ENCODE data around the gene SLC48A1. TPM values are rescaled to one million over a fixed set of nuclear protein-coding genes. Genes with fewer than 3 reads are reported as not detected.

Gene SLC48A1
- total and polyA plus RNA-seq, 10 of the 15 experiments (the other 5 are each of a cell fraction or from before 2014, with no cell fraction given): 1.1 to 4.9 (median 1.9) TPM

DNA sequence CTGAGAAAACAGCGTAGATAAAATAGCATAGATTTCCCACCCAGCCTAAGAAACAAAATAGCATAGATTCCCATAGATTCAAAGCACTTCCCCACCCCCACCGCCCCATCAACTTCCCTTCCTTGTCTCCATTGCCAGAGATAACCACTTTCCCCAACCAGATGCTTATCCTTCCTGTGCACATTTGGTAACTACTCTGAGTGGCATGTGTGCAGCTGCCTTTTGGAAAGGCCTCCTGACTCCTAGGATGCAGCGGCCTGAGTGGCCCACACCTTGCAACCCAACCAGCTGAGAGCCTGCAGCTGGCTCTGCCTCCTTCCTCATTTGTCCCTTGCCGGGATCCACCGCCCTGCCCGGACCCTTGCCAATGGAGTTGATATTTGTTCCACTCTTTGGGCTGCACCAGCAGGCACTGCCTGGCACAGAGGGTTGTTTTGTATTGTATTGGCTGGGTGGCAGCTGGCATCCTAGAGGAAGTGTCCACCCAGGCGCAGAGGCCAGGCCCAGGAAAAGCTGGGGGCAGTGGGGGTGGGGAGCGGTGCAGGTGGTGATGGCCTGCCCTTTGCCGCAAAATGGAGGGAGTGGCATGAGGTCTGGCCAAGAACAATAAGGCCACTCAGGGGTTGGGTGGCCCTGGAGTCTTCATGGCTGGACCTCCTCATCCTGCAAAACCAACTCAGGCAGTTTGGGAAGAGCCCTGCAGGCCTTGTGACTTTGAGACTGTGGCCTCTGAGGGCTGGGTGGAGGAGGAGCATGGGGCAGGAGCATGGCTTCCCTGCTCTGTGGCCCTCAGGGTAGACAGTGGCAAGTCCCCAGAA is 4.9 kb downstream of the SLC48A1 start:
- SMC1A ChIA-PET (ENCODE audit: uncharacterized antibody, unreplicated experiment): interaction anchor here (0.6 to 11.3 kb wide), 16 partner anchors 10 to 162 kb away, joined by 3 to 139 read pairs (median 4); partner anchors contain the start of gene RAPGEF3
- DNase-seq (ENCODE audit: low read depth, low spot score) (no peak), FAIRE-seq (no peak), ATAC-seq (no peak)
- Histone ChIP-seq H3K9ac (ENCODE audit: control insufficient read depth, insufficient read depth, low read length) (no peak overlapping the region), H3K27me3 (replicated peaks in 1 of 2; ENCODE audit: control insufficient read depth in 2 of 2, insufficient read depth in 2 of 2, low read length in 1 of 2) (no peaks in the 10 kb centered on the region), H3K4me3 (no peak overlapping the region), H3K4me1 (ENCODE audit: control insufficient read depth, insufficient read depth, low read length) (peaks cover 17% of the 10 kb centered on the region; the same call in 1 of the 2 replicates), H3K79me2 (ENCODE audit: control insufficient read depth, insufficient read depth, low read length) (no peaks in the 10 kb centered on the region), H3K9me3 (replicated peaks; ENCODE audit: control insufficient read depth, insufficient read depth, low read length) (no peaks in the 10 kb centered on the region), H4K20me1 (ENCODE audit: control insufficient read depth, insufficient read depth) (no peaks in the 10 kb centered on the region), H3K4me2 (ENCODE audit: control insufficient read depth, insufficient read depth) (no peak overlapping the region), H3K36me3 (ENCODE audit: control insufficient read depth in 2 of 2, insufficient read depth in 2 of 2, low read length in 1 of 2) (no peaks in the 10 kb centered on the region), H2AFZ (ENCODE audit: control insufficient read depth, low read depth, low read length) (no peak overlapping the region), H3K27ac (ENCODE audit: control insufficient read depth, insufficient read depth) (no peak overlapping the region)
- no TSS peak for BruUV-seq (replicated peaks)
- intact Hi-C loops (cut with micrococcal nuclease; ENCODE audit: unreplicated experiment) (loop anchor here (2.0 to 10.0 kb wide), 3 partner anchors 59 to 743 kb away; no protein-coding TSS in a partner anchor), in situ Hi-C loops (cut with MboI) (loop anchor here (5.0 kb wide), 2 partner anchors 66 to 126 kb away; no protein-coding TSS in a partner anchor)
- WGBS (ENCODE audit: insufficient coverage, insufficient replicate concordance, low lambda C conversion rate, missing lambda C conversion rate): 73% methylated on average over 9 of the region's 9 CpGs
- RAD21 ChIA-PET (ENCODE audit: unreplicated experiment): interaction anchor here (0.7 to 9.0 kb wide), 12 partner anchors 11 to 182 kb away, joined by 3 to 120 read pairs (median 6); partner anchors contain the start of genes ENDOU and RAPGEF3
- CTCF ChIA-PET: interaction anchor here (0.6 to 19.3 kb wide), 22 partner anchors 10 to 169 kb away, joined by 3 to 814 read pairs (median 4); partner anchors contain the start of genes ENDOU and RAPGEF3
- POLR2A ChIA-PET: interaction anchor here (1.2 kb wide), 1 partner anchor 55 kb away, joined by 4 read pairs; no protein-coding TSS in a partner anchor
- TF ChIP-seq LARP7 (IDR thresholded peaks at IDR 0.05): no peak
- TF ChIP-seq WRNIP1 (IDR thresholded peaks at IDR 0.05; ENCODE audit: borderline replicate concordance, low read depth, low read length): no peak
- TF ChIP-seq BHLHE40 (IDR thresholded peaks at IDR 0.05; ENCODE audit: borderline replicate concordance in 1 of 2, low read depth in 2 of 2, low read length in 1 of 2): no peak
- TF ChIP-seq, protein P1, sequence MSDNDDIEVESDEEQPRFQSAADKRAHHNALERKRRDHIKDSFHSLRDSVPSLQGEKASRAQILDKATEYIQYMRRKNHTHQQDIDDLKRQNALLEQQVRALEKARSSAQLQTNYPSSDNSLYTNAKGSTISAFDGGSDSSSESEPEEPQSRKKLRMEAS (IDR thresholded peaks at IDR 0.05; ENCODE audit: low read depth, low read length): no peak
- no peak for TF ChIP-seq CHD1 (IDR thresholded peaks at IDR 0.05; ENCODE audit: low read depth, low read length)
- TF ChIP-seq SMC3 (IDR thresholded peaks at IDR 0.05; ENCODE audit: borderline replicate concordance, low read length): no peak
- TF ChIP-seq, protein P2, sequence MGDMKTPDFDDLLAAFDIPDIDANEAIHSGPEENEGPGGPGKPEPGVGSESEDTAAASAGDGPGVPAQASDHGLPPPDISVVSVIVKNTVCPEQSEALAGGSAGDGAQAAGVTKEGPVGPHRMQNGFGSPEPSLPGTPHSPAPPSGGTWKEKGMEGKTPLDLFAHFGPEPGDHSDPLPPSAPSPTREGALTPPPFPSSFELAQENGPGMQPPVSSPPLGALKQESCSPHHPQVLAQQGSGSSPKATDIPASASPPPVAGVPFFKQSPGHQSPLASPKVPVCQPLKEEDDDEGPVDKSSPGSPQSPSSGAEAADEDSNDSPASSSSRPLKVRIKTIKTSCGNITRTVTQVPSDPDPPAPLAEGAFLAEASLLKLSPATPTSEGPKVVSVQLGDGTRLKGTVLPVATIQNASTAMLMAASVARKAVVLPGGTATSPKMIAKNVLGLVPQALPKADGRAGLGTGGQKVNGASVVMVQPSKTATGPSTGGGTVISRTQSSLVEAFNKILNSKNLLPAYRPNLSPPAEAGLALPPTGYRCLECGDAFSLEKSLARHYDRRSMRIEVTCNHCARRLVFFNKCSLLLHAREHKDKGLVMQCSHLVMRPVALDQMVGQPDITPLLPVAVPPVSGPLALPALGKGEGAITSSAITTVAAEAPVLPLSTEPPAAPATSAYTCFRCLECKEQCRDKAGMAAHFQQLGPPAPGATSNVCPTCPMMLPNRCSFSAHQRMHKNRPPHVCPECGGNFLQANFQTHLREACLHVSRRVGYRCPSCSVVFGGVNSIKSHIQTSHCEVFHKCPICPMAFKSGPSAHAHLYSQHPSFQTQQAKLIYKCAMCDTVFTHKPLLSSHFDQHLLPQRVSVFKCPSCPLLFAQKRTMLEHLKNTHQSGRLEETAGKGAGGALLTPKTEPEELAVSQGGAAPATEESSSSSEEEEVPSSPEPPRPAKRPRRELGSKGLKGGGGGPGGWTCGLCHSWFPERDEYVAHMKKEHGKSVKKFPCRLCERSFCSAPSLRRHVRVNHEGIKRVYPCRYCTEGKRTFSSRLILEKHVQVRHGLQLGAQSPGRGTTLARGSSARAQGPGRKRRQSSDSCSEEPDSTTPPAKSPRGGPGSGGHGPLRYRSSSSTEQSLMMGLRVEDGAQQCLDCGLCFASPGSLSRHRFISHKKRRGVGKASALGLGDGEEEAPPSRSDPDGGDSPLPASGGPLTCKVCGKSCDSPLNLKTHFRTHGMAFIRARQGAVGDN (IDR thresholded peaks at IDR 0.05): no peak
- TF ChIP-seq NR2C1 (IDR thresholded peaks at IDR 0.05): no peak
